Fibroblast of skin of right biceps (primary cell): ENCODE data around the gene SRSF3.
"Not testable (repeated sequence)": the region's sequence is repeated elsewhere in the genome, so short reads cannot be mapped to it uniquely, and the experiment has no call there.

Experiments used
- DNase-seq: peaks from one replicate; pipeline ENCODE4 v3.0.0-alpha.2; 2013

The SRSF3 gene

DNA sequence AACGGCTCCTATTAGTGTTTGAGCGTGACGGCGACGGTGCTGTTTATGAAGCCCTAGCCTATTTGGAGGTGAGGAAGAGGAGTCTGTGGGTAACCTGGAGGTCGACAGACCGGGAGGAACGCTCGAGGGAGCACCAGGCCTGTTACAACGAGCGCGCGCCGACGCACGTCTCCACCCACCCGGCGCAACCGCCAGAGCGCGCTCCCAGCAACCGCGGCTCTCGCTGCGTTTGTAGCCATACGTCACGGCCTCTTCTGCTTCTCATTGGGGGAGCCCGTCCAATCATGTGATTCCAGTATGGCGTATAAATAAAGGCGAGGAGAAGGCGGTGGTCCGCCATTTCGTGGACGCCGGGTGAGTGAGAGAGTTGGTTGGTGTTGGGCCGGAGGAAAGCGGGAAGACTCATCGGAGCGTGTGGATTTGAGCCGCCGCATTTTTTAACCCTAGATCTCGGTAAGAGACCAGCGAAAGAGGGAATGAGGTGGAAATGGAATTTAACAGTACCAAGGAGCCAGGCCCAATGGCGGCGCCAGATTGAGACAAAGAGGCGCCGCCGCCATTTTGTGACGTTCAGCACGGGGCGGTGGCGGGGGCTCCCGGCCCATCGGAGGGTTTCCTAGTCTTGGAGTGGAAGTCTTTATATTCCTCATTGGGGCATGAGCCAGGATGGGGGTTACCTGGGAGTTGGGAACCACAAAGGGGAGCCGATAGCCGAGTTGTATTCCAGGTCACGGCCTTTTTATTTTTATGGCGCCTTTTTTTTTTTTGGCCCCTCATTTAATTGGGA is at the start of gene SRSF3:
TSS of gene SRSF3 (plus strand) at position 334 of the 787 bp plus-strand sequence. CDS start 2,401 bp downstream, outside the sequence.
- DNase-seq = peak; percentile 99

DNA sequence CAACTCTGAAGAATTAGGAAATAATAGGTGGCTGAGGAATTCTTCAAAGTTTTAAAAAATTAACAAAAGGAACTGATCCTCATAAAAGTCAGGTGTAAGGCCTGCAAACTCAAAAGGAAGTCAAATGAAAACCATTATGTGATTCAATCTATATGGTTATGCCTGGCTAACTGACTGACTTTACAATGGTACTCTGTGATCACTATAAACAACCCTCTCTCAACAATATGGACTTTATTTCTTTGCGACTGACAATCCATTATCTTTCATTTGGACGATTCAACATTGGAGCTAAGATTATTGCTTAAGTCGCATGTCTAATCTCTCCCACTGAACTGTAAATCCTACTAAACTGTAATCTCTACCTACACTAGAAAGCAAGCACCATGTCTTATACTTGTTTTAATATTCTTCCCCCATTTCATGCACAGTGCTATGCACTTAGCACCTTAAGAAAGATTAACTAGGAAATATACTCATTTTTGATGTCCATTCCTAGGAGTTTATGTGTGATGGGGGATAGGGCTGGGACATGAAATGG is 48.3 kb upstream of the SRSF3 start:
- no peak for DNase-seq

DNA sequence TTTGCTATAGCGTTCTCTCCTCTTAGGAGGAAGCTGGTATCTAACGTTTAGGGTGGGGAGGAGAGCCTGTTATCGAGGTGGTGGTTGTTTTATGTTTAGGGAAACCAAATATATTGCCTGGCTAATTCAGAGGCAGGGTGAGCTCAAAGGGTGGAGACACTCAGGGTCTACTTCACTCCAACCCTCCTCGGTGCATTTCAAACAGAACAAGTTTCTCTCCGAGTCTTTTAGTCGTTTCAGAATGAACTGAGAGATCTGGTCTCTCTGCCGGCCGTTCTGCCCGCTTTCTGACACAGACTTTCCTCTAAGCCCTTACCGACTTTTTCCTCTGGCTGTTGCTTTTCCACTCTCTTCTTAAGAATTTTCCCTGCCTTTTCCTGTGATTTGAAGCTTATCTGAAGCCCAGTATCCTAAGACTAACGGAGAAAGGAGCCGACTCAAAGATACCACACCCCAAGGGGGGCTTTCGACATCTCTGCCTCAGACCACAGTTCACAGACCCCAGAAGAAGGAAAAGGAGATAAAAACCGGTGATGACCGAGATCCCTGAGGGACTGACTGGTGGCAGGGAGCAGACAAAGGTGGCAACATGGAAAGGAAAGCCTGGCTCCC is 47.7 kb upstream of the SRSF3 start:
- no peak for DNase-seq

DNA sequence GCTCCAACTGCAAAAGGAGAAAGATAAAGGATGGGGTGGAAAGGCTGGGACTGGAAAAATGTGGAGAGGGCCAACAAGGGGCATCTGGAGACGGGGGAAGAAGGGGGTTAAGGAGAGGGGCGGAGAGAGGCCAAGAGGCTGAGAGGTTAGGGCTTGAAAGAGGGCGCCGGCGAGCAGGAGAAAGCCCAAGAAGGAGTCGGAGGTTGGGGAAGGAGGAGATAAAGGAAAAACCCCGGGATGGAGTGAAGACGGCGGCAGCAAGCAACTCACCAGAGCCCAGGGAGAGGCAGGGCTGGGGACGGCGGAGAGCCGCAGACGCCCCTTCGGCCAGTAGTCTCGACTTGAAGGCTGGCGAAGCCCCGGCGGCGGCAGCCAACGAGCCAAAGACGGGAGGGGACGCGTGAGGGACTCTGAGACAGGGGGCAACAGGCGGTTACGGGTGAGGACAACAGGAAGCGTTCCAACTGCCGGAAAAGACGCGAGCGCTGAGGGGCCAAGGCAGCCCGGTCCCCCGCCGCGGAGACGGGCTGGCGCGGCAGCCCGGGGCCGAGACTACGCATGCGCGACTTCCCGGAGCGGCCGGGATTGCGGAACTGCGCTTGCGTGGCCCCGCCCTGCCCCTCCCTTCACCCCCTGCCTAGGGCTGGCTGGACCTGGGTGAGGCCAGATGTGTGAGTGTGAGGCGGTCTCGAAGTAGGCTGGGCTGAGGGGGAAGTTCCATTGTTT is 47.1 kb upstream of the SRSF3 start, which contains the start of gene STK38:
TSS of gene STK38 (minus strand) at position 560 of the 726 bp plus-strand sequence. CDS start 7,277 bp downstream, outside the sequence.
- DNase-seq = peak; percentile 87

DNA sequence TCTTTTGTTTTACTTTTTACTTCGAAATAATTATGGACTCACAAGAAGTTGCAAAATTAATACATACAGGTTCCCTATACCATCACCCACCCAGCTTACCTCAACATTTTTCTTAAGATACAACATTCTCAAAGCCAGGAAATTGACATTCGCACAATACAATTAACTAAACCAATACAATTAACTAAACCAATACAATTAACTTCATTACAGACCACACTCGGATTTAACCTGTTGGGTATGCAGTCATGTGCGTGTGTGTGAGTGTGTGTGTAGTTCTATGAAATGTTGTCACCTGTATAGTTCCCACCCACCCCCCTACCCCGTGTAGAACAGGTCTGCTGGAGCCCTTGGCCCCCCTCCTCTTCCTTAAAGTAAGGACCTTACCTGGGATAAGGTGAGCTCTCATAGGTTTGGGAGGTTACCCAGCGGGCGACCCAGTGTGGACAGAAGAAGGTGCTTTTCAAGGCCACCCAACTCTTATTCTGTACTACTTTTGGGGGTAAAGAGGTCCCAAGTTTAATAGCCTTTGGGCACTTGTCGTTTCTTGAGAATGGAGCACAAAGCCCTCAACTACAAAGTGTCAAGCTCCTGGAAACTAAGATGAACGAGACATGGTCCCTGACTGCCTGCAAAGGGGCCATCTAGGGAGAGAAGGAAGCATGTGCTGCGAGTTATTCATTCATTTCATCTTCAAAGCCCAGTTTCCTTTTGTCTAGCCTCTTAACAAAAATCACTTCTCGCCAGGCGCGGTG is 46.3 kb upstream of the SRSF3 start:
- DNase-seq = no peak

DNA sequence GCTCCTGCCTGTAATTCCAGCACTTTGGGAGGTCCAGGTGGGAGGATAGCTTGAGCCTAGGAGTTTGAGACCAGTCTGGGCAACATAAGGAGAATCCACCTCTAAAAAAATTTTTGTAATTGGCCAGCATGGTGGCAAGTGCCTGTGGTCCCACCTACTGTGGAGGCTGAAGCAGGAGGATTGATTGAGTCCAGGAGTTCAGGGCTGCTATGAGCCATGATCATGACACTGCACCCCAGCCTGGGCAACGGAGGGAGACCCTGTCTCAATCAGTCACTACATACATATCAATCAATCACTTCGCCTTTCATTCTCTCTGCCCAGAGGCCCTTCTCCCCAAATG is 45.8 kb upstream of the SRSF3 start:
- DNase-seq = no peak

GRCh38 chr6:36550473-36551000 is 43.6 kb upstream of the SRSF3 start:
- DNase-seq = no peak

GRCh38 chr6:36555750-36556252 is 38.4 kb upstream of the SRSF3 start:
- no peak for DNase-seq

GRCh38 chr6:36556281-36556680 is 37.9 kb upstream of the SRSF3 start:
- no peak for DNase-seq

DNA sequence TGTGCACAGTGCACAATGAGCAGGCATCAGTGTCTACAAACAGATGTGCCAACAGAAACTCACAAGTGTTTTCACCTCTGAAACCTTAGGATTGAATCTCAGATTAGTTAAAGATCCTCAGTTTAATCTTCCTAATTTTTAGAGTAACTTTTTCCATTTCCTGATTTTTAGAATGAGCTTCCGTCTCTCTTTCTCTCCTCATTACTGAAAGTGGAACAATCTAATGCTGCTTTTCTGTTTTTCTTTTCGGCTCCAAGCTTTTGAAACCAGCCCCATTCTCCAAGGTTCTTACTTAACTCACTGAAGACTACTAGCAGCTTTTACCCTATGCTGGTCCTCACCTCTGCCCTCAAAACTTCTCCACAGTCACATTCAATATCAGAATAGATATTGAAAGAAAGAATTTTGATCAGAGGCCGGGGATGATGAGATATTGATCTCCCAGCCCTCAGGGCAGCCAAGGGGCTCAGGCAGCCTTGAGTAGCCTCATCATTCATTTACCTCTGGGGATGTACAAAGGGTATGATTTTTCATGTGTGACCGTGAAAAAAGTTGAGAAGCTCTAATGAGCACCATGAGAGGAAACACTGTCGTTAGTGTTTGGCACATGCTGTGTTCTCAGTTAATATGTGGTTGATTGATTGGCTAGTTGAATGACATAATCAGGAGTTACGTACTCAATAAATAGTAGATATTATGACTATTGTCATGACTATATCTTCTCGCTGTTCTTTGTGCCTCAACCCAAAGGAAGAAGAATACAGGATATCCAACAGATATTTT is 35.0 kb upstream of the SRSF3 start:
- DNase-seq = no peak

DNA sequence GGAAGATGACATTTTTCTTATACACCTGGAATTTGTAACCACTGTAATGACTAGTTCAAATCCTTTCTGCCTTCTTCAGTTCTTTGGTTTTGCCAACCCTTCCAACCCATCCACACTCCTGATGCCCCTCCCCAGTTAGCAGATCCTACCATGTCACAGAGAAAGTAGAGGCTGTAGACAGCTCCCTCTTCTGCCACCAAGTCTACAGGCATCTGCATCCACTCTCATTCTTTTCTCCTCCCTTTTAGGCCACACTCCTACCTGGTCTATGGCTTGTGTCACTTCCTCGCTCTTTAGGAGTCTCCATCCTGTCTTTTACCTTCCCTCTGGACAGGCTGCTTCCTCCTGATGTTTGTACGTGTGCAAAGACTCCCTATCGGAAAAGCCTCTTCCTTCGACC is 33.3 kb upstream of the SRSF3 start:
- no peak for DNase-seq

GRCh38 chr6:36563237-36563927 is 30.8 kb upstream of the SRSF3 start:
- no peak for DNase-seq

GRCh38 chr6:36563928-36564284 is 30.3 kb upstream of the SRSF3 start:
- no peak for DNase-seq

DNA sequence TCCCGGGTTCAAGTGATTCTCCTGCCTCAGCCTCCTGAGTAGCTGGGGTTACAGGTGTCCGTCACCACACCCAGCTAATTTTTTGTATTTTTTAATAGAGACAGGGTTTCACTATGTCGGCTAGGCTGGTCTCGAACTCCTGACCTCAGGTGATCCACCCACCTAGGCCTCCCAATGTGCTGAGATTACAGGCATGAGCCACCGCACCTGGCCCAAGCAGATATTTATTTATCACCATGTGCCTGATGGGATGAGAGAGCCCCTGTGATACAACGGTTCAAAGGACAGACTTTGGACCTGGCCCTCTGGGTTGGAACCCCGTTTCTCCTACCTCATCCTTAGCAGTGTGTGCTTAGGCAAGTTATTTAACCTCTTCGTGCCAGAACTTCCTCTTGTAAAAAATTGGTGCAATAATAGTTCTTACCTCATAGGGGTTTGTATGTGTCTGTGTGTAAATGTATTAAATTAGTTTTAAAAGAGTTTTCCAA is 27.7 kb upstream of the SRSF3 start:
- no peak for DNase-seq

GRCh38 chr6:36570264-36570663 is 23.9 kb upstream of the SRSF3 start:
- no peak for DNase-seq

DNA sequence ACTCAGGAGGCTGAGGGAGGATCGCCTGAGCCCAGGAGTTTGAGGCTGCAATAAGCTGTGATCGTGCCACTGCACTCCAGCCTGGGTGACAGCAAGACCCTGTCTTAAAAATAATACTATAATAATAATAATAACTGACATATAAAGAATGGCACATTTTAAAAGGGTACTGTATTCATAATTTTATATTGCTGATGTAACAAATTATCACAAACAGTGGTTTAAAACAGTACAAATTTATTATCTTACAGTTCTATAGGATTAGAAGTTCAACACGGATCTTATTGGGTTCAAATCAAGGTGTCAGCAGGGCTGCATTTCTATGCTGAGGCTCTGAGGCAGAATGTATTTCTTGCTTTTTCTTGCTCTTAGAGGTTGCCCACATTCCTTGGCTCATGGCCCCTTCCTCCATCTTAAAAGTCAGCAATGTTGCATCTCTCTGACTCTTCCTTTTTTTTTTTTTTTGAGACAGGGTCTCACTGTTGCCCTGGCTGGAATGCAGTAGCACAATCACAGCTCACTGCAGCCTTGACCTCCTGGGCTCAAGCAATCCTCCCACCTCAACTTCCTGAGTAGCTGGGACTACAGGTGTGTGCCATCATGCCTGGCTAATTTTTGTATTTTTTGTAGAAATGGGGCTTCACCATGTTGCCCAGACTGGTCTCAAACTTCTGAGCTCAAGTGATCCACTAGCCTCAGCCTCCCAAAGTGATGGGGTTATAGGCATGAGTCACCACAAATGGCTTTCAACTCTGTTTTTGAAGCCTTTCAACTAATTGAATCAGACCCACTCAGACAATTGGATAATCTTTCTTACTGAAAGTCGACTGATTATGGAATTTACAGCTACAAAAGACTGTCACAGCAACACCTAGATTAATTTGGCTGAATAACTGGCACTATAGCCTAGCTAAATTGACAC is 22.8 kb upstream of the SRSF3 start:
- no peak for DNase-seq

- not testable (repeated sequence) for DNase-seq
Observed at GRCh38 chr6:36572353-36573311, 21.5 kb upstream of the SRSF3 start.

GRCh38 chr6:36574679-36575078 is 19.5 kb upstream of the SRSF3 start:
- DNase-seq = no peak
